ENCODE data around the gene AMBP.

The AMBP gene

GRCh38 chr9:114126247-114127060 lies 48.4 kb upstream of the AMBP start:
- Histone ChIP-seq H3K9me3 (ENCODE audit: control insufficient read depth, insufficient read depth, low read depth, low read length) (no peaks in the 10 kb centered on the region), H3K4me3 (ENCODE audit: low read depth, low read length) (no peak overlapping the region), H3K27ac (ENCODE audit: extremely low read depth, low read depth, low read length) (no peak overlapping the region), H3K36me3 (ENCODE audit: control insufficient read depth in 2 of 2, insufficient read depth in 1 of 2, low read length in 2 of 2) (no peaks in the 10 kb centered on the region), H3K4me1 (ENCODE audit: control insufficient read depth, insufficient read depth, low read length) (no peaks in the 10 kb centered on the region)
- CTCF ChIA-PET = interaction anchor here (0.5 to 2.0 kb wide), 6 partner anchors 18 to 384 kb away, joined by 3 to 9 read pairs (median 4); partner anchors contain the start of gene COL27A1
- TF ChIP-seq ZNF133 (tag by site-specific recombination; IDR thresholded peaks at IDR 0.05) (no peak), PRDM1 (tag by site-specific recombination; IDR thresholded peaks at IDR 0.05) (peak; percentile 45; the same call in 1 of the 2 replicates), ZNF366 (tag by site-specific recombination; conservative IDR thresholded peaks at IDR 0.05) (peak; percentile 53; the same call in 1 of the 2 replicates), ZNF514 (tag by site-specific recombination; IDR thresholded peaks at IDR 0.05) (no peak)
- POLR2A ChIA-PET = no interaction called here

GRCh38 chr9:114125476-114126013 lies 47.4 kb upstream of the AMBP start:
- CTCF ChIA-PET = interaction anchor here (1.6 to 2.0 kb wide), 2 partner anchors 9 to 18 kb away, joined by 4 to 9 read pairs; no protein-coding TSS in a partner anchor
- POLR2A ChIA-PET = no interaction called here

GRCh38 chr9:114124666-114125475 lies 46.8 kb upstream of the AMBP start:
- CTCF ChIA-PET = interaction anchor here (1.0 to 2.0 kb wide), 3 partner anchors 10 to 166 kb away, joined by 4 to 9 read pairs (median 4); no protein-coding TSS in a partner anchor
- POLR2A ChIA-PET = no interaction called here
- no peaks in the 10 kb centered on the region for H3K9me3 ChIP-seq (ENCODE audit: control insufficient read depth, insufficient read depth, low read depth, low read length)
- H3K36me3 ChIP-seq (ENCODE audit: control insufficient read depth in 2 of 2, insufficient read depth in 1 of 2, low read length in 2 of 2) = no peaks in the 10 kb centered on the region
- no peak overlapping the region for H3K4me3 ChIP-seq (ENCODE audit: low read depth, low read length)
- H3K27ac ChIP-seq (ENCODE audit: extremely low read depth, low read depth, low read length) = no peak overlapping the region
- TF ChIP-seq ZNF10 (tag by site-specific recombination; IDR thresholded peaks at IDR 0.05) = no peak
- no peaks in the 10 kb centered on the region for H3K4me1 ChIP-seq (ENCODE audit: control insufficient read depth, insufficient read depth, low read length)

More at GRCh38 chr9:114125476-114126013, 47.4 kb upstream of the AMBP start:
- H3K27ac ChIP-seq (ENCODE audit: extremely low read depth, low read depth, low read length) = no peak overlapping the region
- H3K4me3 ChIP-seq (ENCODE audit: low read depth, low read length) = no peak overlapping the region
- H3K9me3 ChIP-seq (ENCODE audit: control insufficient read depth, insufficient read depth, low read depth, low read length) = no peaks in the 10 kb centered on the region
- no peak for TF ChIP-seq ZNF658 (tag by site-specific recombination; IDR thresholded peaks at IDR 0.05)
- no peak for TF ChIP-seq ZNF16 (tag by site-specific recombination; IDR thresholded peaks at IDR 0.05; ENCODE audit: low read depth)
- no peak for TF ChIP-seq ZEB2 (tag by site-specific recombination; IDR thresholded peaks at IDR 0.05)
- TF ChIP-seq ZNF324 (tag by site-specific recombination; IDR thresholded peaks at IDR 0.05) = no peak
- no peak for TF ChIP-seq ZNF354C (tag by site-specific recombination; IDR thresholded peaks at IDR 0.05; ENCODE audit: borderline replicate concordance, low read depth)
- no peak for TF ChIP-seq GLI2 (tag by site-specific recombination; IDR thresholded peaks at IDR 0.05; ENCODE audit: borderline replicate concordance, low read depth)
- TF ChIP-seq ZNF292 (tag by site-specific recombination; IDR thresholded peaks at IDR 0.05; ENCODE audit: borderline replicate concordance, low read depth) = no peak
- no peak for TF ChIP-seq ZNF521 (tag by site-specific recombination; IDR thresholded peaks at IDR 0.05)
- no peak for TF ChIP-seq ZNF548 (tag by site-specific recombination; IDR thresholded peaks at IDR 0.05)
- no peak for TF ChIP-seq ZNF140 (tag by site-specific recombination; IDR thresholded peaks at IDR 0.05)
- no peaks in the 10 kb centered on the region for H3K4me1 ChIP-seq (ENCODE audit: control insufficient read depth, insufficient read depth, low read length)
- no peaks in the 10 kb centered on the region for H3K36me3 ChIP-seq (ENCODE audit: control insufficient read depth in 2 of 2, insufficient read depth in 1 of 2, low read length in 2 of 2)

GRCh38 chr9:114124138-114124537 lies 46.0 kb upstream of the AMBP start:
- no peak overlapping the region for H3K27ac ChIP-seq (ENCODE audit: extremely low read depth, low read depth, low read length)
- POLR2A ChIA-PET = no interaction called here
- CTCF ChIA-PET = interaction anchor here (1.0 kb wide), 1 partner anchor 167 kb away, joined by 4 read pairs; no protein-coding TSS in a partner anchor
- TF ChIP-seq ZNF2 (tag by site-specific recombination; IDR thresholded peaks at IDR 0.05) = no peak
- 0 out of 2 replicates have a peak, but pooled peaks have one; percentile 23 for TF ChIP-seq ZNF398 (tag by site-specific recombination; IDR thresholded peaks at IDR 0.05)
- no peak for TF ChIP-seq ZNF626 (tag by site-specific recombination; IDR thresholded peaks at IDR 0.05)
- TF ChIP-seq PRDM6 (tag by site-specific recombination; IDR thresholded peaks at IDR 0.05) = no peak
- TF ChIP-seq ZSCAN4 (tag by site-specific recombination; IDR thresholded peaks at IDR 0.05) = no peak
- TF ChIP-seq ZNF530 (tag by site-specific recombination; IDR thresholded peaks at IDR 0.05; ENCODE audit: low read depth) = no peak

More at GRCh38 chr9:114124138-114124537, 46.0 kb upstream of the AMBP start:
- H3K4me1 ChIP-seq (ENCODE audit: control insufficient read depth, insufficient read depth, low read length) = no peaks in the 10 kb centered on the region
- no peak overlapping the region for H3K4me3 ChIP-seq (ENCODE audit: low read depth, low read length)
- H3K9me3 ChIP-seq (ENCODE audit: control insufficient read depth, insufficient read depth, low read depth, low read length) = no peaks in the 10 kb centered on the region
- no peaks in the 10 kb centered on the region for H3K36me3 ChIP-seq (ENCODE audit: control insufficient read depth in 2 of 2, insufficient read depth in 1 of 2, low read length in 2 of 2)
